ENCODE results near the gene OR13H1.
"Not testable (repeated sequence)": the region's sequence is repeated elsewhere in the genome, so short reads cannot be mapped to it uniquely, and the experiment has no call there.

The OR13H1 gene

GRCh38 chrX:131543774-131544173 lies at the start of gene OR13H1:
OR13H1 (plus strand) TSS chrX:131544074; CDS start chrX:131544074, 0 bp downstream.
- DNase-seq = no peak

GRCh38 chrX:131501556-131501955 lies 42.3 kb upstream of the OR13H1 start:
- not testable (repeated sequence) for DNase-seq

- no peak for DNase-seq
Observed at GRCh38 chrX:131513159-131513914, 30.5 kb upstream of the OR13H1 start.

GRCh38 chrX:131521824-131522223 lies 22.1 kb upstream of the OR13H1 start:
- DNase-seq = no peak

DNA sequence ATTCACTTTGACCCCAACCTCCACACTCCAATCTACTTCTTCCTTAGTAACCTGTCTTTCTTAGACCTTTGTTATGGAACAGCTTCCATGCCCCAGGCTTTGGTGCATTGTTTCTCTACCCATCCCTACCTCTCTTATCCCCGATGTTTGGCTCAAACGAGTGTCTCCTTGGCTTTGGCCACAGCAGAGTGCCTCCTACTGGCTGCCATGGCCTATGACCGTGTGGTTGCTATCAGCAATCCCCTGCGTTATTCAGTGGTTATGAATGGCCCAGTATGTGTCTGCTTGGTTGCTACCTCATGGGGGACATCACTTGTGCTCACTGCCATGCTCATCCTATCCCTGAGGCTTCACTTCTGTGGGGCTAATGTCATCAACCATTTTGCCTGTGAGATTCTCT lies 344 bp downstream of the OR13H1 start:
- DNase-seq = no peak

DNA sequence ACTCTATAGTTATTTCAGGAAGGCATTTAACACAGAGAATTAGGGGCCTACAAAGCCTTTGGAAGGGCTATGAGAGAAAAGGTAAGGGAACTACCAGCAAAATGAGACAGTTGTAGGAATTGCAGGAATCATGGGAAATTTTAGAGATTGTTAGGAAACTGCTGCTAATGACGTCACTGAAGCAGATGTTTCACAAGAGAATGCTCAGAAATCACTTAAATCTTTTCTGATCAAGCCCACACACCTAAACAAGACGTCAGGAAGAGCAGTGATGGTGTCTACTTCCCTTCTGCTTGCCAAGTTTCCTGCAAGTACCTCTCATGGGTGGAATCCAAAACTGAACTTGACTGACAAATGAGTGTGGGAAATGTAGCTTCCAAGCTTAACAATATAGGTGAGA lies 5.1 kb downstream of the OR13H1 start:
- DNase-seq = no peak

DNA sequence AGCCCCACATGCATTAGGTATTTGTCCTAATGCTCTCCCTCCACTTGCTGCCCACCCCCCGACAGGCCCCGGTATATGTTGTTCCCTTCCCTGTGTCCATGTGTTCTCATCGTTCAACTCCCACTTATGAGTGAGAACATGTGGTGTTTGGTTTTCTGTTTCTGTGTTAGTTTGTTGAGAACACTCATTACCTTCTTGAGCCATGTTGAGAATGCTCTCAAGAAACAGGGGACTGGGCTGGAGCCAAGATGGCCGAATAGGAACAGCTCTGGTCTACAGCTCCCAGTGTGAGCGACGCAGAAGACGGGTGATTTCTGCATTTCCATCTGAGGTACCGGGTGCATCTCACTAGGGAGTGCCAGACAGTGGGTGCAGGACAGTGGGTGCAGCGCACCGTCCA lies 8.6 kb downstream of the OR13H1 start:
- not testable (repeated sequence) for DNase-seq

- no peak for DNase-seq
Observed at GRCh38 chrX:131558562-131558961, 14.7 kb downstream of the OR13H1 start.

DNA sequence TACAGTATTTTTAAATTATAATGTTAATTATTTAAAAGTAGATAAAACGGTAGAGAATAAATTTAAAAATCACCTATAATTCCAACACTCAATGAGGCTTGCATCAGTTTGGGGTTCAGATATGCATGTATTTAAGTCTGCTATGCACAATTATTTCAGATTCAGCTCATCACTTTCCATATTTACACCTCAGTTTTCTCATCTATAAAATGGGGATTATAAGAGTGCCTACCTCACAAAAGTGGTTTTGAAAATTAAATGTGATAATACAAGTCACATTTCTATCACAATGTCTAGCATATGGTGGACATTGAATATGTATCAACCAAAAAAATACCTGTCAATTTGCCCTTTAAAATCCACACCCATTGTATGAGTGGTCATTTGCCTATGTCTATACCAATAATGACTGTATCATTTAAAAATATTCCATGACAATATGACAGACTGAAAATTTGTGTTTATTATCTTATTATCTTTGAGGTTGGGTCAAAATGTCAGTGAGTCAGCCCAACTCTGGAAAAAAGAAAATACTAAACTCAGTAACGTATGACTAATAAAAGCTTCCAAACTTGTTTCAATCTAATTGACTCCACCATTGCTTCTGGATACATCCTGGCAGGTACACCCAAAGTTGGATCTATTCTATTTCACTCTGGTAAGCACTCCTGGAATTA lies 20.8 kb downstream of the OR13H1 start:
- no peak for DNase-seq

DNA sequence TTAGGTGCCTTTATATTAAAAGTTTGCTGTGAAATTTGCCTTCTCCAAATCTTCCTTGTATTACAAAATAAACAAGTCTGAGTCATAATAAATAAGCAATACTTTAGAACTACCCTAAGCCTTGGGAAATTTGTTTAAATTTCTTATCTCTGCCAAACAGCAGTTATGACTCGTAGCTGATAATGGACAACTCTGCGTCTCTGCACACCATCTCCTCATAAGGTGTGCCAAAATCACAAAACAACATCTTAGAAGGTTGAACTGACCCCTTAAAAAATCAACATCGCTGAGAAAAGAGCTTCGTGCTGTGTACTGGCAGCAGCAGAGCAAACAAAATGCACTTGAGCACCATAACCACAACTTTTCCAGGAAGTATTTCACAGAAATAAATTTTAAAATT lies 22.0 kb downstream of the OR13H1 start:
- no peak for DNase-seq

- no peak for DNase-seq
Observed at GRCh38 chrX:131571348-131571747, 27.5 kb downstream of the OR13H1 start.

DNA sequence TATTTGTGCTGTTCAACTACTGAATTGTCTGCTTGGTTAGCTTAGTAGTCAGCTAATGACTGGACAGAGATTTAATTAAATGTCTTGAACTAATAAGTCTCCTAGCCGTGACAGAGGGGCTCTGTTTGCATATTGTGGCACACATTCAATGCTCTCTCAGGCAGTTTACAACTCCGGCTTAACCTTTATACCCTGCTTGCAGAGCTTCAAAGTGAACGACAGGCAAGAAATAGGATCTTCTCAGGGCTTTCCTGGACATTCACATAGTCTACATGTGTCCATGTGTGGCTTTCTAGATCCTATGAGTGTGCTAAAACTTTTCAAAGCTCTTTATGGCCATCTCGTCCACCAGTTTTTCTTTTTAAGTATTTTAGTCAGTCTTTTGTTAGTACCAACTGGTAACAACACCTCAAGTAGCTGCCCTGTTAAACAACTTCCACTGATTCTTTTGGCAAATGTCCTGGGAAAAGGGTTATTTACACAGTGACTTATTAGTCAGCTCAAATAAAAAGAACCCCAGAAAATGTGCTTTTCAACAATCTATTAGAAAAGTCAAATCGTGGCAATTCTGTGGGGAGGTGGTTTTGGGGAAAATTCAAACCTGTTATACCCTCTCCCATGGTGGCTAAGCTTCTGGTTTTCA lies 28.6 kb downstream of the OR13H1 start:
- no peak for DNase-seq

GRCh38 chrX:131577413-131577812 lies 33.5 kb downstream of the OR13H1 start:
- DNase-seq = no peak

DNA sequence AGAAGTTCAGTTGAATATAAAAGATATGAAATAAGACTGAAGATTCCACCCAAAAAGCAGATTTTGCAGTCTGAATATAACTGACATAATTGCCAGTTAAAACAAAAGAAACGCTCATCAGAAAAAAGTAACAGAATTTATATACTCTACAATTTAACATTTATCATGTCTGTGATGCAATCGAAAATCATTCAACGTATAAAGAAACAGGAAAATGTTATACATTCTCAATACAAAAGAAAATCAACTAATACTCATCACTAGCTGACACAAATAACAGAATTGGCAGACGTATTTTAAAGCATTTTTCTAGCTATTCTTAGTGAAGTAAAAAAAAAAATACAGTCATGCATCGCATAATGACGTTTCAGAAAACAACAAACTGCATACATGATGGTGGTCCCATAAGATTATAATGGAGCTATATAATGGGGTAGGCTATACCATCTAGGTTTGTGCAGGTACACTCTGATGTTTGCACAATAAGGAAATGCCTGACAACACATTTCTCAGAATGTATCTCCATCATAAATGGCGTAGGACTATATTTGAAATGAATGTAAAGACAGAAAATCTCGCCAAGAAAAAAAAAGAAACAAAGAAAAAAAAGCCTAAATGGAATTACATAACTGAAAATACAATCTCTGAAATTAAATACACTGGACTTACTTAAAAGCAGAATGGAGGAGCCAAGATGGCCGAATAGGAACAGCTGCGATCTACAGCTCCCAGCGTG lies 34.3 kb downstream of the OR13H1 start:
- DNase-seq = no peak

- DNase-seq = not testable (repeated sequence)
Observed at GRCh38 chrX:131578735-131579367, 35.0 kb downstream of the OR13H1 start.

DNA sequence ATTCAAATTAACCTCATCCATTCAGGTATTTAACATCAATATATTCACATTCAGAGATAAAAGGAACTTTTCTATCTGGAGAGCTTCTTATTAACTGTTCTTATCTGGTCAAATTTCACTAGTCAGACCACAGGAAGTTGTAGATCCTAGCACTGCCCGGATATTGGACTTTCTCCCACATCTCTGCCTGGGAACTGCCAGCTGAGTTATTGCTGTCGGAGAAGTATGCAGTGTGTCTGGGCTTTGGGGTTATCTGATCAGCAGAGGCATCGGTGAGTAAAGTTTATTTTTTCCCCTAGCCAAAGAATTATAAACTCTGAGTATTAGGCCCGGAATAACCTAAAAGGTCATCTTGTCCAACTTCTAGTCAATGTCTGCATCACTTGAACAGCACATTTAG lies 45.1 kb downstream of the OR13H1 start:
- no peak for DNase-seq

All from activated naive CD4-positive, alpha-beta T cell treated with anti-CD3 and anti-CD28 coated beads, Interleukin-2, amount 50 U/mL, for 16 hours (primary cell).